GM18858 (cell line): ENCODE data around the gene CGB5.
"Not testable (repeated sequence)": the region's sequence is repeated elsewhere in the genome, so short reads cannot be mapped to it uniquely, and the experiment has no call there.

Experiments
- ATAC-seq: cut with Tn5 transposase; IDR thresholded peaks from one replicate; pipeline ENCODE4 v1.9.1; 2021; ENCODE audit not compliant: unreplicated experiment

CGB5 gene

DNA sequence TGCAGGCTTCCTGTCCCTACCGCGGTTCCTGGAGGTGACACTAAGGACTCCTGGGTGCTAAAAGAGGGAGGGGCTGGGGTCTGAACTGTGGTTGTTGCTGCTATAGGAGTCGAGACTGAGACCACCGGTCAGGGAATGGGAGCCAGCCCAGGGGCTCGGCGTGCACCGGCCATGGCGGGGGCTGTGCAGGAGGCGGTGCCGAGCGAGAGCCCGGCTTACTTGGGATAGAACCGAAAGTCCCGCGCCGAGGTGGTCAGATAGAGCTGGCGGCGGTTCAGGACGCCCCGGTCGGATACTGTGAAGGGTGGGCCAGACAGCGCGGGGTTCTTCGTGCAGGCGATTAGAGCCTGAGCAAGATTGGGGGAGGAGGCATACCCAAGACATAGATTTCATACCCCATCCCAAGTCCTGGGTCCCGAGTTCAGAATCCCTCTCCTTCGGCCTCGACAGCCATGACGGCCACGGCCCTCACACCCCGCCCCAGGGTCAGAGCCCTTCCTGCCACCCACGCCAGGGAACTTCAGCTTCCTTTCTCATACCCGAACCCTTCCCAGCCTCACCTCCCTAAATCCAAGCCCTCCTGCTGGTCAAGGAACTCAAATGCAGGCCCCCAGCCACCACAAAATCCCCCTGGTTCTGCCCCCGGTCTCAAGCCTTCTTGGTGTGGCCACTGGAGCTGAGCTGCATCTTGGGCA is 13.4 kb downstream of the CGB5 start:
- ATAC-seq = not testable (repeated sequence)

DNA sequence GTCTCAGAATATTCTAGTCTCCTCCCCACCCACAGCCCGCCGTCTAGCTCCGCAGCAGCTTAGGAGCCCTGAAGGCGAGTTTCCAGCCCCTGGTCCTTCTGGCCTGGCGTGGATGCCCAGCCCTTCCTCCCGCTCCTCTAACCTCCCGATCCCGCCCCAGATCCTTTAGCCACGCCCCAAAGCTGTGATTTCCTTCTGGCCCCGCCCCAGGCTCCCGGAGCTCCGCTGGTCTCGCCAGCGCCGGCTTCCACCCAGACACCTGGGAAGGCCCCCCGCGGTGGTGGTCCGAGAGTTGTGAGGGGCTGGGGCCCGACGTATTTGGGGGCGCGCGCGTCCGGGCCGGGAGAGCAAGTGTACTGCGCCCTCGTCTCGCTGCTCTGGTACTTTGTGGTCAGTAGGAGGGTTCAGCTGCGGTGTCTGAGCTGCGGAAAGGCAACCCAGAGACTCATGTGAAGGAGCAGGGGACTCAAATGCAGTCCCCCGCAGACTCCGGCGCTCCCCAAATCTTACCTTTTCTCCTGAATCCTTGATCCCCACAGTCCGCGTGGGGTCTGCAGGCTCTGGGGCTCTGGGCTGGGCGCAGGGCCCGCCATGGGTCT is 14.1 kb downstream of the CGB5 start, which contains the start of gene CGB7:
Gene CGB7, minus strand, starts transcription at position 114 of the 599 bp plus-strand sequence. CDS start 2,374 bp downstream, outside the sequence.
- ATAC-seq = no peak

DNA sequence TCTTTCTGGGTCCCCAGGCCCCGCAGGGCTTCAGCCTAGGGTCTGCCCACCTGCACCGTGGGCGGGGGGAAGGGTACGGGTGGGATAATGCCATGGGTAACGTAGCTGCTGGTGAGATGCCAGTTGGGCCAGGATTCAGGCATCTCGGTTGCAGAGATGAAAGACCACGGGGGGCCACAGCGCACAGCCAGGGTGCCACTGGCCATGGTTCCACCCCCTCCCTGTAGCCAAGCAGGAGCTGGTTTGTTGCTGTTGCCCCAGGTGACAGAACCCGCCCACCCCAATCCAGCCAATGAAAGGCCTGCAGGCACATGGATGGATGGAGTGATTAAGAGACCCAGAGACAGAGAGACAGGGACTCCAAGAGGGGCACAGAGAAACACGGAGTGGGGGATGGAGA is 14.9 kb downstream of the CGB5 start:
- ATAC-seq = no peak

DNA sequence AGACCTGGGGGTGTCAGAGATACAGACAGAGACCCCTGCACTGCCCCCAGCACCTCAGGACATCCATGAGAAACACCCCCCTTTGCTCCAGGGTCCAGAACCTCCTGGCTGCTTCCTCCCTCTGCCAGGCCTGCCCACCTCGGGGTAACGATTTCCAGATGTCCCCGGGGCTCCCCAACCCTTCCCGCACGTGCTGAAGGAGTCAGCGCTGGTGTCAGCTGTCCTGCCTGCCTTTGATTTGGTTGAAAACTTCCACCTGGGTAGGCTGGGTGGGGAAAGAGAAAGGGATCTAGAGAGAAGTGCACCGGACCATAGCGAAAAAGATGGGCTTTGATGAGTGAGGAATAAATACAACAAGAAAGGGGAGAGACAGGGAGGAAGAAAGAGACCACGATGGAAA is 15.4 kb downstream of the CGB5 start:
- no peak for ATAC-seq

DNA sequence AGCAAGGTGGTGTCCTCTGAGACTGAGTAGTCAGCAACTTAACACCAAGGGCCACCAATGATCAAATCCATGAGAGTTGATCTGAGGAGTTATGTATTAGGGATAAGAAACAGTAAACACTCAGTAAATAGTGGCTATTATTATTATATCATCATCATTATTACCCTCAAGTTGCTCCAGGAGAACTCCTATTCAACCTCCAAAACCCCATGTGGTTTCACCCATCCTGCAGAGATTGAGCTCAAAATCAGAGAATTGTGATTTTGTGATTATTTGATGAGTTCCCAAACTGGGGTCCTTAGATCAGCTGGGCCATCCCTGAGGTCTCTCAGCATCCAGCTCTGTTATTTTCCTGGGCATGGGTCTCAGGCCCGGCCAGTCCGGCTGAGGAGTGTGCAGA is 17.4 kb downstream of the CGB5 start:
- no peak for ATAC-seq

DNA sequence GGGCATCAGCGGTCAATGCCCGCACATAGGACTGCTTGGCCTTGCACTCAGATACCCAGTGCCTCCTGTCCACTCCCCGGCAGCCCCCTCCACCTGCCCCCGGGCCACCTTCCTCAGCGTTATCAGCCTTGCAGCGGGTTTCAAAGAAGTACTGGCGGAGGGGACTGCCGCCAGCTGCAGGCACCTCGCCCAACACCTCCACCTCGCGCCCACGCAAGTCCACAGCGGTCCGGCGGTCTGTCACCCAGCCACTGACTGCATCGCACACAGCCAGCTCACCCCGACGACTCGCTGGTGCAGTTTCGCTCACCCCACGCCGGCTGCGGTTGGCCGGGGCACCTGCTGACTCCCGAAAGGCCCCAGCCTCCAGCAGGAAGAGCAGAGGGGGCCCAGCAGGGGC is 17.8 kb downstream of the CGB5 start:
- no peak for ATAC-seq

DNA sequence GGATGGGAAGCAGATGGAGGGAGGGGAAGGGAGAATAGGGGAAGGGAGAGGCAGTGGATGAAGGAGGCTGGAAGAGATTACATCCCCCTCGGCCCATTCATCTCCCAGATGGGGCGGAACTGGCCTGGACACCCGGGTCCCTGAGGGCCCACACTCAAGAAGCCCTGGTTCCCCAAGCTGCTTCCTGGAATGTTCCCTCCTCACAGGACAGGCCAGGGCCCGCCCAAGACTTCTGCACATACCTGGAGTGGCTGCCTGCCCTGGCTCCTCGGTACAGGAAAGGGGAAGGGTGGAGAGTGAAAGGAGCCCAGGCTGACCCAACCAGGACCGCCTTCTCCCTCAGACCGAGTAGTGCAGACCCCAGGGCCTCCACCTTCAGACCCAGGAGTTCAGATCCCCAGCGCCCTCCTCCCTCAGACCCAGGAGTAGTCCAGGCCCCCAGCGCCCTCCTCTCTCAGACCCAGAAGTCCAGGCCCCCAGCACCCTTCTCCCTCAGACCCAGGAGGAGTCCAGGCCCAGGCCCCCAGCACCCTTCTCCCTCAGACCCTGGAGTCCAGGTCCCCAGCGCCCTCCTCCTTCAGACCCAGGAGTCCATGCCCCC is 20.5 kb downstream of the CGB5 start:
- no peak for ATAC-seq

DNA sequence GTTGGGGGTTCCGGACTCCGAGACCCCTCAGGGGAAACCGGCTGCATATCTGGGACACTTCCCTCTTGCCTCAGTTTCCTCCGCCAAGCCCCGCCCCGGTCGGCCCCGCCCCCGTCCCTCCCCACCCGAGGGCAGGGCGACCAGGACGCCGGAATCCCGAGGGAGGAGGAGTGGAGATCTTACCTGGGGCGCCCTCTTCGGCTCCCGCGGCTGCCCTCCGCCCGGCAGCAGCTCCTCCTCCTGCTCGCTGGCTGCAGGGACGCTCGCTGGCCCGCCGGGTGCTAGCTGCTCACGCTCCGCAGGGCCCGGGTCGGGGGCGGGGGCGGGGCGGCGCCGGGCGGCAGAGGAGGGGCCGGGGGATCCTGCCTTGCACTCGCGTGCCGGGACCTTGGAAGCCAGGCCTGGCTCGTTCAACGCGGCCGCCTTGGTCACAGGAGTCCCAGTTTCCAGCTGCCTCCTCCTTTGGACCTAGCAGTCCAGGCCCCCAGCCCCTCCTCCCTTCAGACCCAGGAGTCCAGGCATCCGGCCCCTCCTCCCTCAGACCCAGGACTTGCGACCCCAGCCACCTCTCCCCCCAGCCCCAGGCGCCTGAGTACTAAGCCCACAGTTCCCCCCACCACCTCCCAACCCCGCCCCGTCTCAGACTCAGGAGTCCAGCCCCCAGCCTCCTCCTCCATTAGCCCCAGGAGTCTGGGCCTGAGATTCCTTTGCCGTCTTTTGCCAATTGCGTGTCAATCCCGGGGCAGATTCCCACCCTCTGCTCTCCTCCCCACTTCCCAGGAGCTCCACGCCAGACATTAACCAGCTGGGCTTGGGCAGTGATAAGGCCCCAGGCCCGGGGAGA is 21.3 kb downstream of the CGB5 start, which contains the start of gene NTF4:
Gene NTF4, minus strand, starts transcription at position 51 of the 844 bp plus-strand sequence. CDS start 2,821 bp downstream, outside the sequence.
- no peak for ATAC-seq

DNA sequence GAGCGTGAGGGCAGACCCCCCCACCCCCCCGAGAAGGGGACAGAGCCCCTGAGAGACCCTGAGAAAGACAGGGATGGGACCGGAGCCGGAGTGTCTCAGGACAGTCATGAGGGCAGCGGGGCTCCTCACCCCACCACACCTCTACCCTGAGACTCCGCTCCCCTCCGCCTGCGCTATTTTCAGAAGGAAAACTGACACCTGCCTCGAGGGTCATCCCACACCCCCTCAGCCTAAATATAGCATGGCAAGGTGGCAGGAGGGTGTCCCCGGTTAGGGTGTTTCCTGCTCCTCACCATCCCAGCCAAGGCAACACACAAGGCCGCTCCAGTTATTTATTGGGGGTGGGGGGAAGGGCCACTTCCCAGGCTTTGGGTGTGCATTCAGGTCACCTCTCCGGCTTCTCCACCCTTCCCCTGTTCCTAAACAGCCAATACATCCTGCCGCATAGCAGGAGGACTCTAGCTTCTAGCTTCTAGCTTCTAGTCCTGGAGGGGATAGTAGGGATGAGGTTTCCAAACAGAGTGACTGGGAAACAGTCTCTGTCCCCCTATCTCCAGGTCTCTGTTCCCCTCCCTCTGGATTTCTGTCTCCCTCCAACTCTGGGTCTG is 22.4 kb downstream of the CGB5 start:
- no peak for ATAC-seq

DNA sequence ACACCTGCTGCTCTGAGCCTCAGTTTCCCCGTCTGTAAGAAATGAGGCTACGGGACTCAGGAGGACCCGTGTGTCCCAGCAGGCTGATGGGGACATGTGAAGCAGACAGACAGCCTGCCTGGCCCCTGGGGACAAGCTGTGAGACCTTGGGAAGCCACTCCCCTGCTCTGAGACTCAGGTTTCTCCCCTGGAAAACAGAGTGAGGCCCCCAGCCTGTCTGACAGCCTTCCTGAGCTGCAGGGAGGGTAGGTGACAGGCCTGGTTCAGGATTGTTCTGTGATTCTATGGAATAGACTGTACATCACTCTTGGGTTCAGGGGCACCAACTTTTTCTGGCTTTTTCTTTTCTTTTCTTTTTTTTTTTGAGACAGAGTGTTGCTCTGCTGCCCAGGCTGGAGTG is 23.9 kb downstream of the CGB5 start:
- no peak for ATAC-seq

DNA sequence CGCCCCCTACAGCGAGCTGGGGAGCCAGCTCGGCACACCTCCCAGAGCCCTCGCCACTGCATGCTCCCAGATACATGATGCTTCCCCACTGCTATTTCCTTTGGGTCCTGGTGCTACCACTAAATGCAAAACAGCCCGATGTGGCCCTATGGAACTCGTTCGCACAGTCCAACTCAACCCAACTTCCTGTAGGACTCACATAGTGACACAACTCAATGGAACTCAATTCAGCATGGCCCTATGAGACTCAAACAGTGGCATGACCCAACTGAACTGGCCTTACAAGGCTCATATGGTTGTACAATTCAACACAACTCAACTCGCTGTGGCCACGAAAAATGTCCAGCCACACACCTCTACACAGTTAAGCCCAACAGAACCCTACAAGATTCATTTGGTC is 25.4 kb downstream of the CGB5 start:
- no peak for ATAC-seq

DNA sequence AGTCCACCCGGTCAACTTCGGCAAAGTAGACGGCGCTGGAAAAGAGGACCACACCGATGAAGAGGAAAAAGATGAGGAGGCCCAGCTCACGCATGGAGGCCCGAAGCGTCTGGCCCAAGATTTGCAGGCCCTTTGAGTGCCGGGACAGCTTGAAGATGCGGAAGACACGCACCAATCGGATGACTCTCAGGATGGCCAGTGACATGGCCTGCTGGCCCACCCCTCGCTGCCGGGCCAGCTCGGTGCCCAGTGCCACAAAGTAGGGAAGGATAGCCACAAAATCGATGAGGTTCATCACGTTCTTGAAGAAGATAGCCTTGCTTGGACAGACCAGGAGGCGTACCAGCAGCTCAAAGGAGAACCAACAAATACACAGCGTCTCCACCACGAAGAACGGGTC is 26.8 kb downstream of the CGB5 start:
- ATAC-seq = no peak

DNA sequence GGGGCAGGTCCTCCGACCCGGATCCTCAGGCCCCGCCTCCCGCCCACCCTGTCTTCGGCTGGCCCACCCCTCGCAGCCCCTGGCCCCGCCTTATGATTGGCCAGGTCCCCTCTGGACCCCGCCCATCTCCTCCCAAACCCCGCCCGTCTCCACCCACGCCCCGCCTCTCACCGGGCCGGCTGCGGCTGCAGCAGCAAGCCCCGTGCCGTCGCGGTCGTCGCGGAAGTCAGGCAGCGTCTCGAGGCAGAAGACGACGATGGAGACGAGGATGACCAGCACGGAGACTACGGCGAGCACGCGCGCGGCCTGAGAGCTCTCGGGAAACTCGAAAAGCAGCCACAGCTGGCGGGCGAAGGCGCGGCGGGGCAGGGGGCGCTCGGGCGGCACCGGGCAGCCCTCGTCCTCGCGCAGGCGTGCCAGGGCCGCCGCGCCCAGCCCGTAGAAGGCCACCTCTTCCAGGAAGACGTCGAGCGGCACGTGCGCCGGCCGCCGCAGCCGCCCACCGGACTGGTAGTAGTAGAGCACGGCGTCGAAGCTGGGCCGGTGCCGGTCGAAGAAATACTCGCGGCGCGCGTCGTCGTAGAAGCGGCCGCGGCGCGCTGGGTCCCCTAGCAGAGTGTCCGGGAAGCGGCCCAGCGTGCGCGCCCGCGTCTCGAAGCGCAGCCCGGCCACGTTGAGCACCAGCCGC is 28.4 kb downstream of the CGB5 start:
- no peak for ATAC-seq

DNA sequence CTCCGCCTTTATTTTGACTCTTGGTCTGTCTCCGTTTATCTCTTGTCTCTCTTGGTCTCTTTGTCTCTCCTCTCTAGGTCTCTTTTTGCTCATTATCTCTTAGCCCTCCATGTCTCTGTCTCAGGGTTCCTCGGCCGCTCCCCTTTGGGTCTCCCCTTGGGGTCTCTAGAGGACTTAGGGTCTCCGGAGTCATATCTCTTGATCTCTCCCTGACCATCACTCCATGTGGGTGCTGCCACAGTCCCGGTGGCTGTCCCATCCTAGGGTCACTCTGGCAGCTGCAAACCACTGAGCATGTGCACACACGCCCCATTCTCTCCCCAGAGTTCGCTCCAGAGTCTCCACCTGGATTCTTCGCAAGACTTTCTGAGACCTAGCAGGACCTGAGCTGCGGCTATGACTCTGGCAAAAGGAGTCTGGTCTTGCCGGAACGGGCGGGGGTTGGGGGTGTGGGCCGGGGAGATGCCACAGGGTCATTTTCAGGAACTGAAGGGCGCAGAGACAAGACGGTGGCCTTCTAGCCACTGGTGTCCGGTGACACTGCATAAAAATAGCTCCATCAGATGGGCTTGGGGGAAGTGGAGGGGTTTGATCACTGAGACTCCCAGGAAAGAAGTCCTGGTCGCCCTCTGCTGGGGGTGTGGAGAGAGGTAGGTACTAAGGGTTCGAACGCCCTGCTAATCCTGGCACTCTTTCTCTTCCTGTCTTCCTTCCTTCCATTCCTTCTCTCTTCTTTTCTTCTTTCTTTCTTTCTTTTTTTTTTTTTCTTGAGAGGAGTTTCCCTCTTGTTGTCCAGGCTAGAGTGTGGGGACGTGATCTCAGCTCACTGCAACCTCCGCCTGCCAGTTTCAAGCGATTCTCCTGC is 30.1 kb downstream of the CGB5 start:
- no peak for ATAC-seq

DNA sequence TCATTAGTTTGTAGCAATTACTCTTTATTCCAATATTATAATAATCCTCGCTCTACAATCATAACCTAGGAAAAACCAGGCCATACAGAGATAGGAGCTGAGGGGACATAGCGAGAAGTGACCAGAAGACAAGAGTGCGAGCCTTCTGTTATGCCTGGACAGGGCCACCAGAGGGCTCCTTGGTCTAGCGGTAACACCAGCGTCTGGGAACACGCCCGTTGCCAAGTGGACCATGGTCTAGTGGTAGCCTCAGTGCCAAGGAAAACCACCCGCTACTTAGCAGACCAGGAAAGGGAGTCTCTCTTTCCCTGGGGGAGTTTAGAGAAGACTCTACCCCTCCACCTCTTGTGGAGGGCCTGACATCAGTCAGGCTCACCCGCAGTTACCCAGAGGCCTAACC is 31.2 kb downstream of the CGB5 start:
- not testable (repeated sequence) for ATAC-seq

DNA sequence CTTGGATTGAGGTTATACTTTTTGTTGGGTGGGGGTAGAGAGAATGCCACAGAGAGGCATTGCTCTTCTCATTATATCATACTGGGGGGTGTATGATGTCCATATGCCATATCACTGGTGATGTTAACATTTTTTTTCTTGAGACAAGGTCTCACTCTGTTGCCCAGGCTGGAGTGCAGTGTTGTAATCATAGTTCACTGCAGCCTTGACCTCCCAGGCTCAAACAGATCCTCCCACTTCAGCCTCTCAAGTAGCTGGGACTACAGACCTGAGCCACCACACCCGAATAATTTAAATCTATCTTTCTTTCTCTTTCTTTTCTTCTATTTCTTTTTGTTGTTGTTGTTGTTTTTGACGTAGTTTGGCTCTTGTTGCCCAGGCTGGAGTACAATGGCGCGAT is 36.7 kb downstream of the CGB5 start:
- no peak for ATAC-seq

DNA sequence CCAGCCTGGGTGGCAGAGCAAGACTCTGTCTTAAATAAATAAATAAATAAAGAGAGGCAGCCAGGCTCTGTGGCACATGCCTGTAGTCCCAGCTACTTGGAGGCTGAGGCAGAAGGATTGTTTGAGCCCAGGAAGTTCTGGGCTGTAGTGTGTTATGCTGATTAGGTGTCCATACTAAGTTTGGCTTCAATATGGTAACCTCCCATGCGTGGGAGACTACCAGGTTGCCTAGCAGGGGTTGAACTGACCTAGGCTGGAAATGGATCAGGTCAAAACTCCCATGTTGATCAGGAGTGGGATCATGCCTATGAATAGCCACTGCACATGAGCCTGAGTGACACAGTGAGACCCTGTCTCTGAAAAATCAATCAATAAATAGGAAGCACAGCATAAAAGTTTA is 37.6 kb downstream of the CGB5 start:
- ATAC-seq = no peak

DNA sequence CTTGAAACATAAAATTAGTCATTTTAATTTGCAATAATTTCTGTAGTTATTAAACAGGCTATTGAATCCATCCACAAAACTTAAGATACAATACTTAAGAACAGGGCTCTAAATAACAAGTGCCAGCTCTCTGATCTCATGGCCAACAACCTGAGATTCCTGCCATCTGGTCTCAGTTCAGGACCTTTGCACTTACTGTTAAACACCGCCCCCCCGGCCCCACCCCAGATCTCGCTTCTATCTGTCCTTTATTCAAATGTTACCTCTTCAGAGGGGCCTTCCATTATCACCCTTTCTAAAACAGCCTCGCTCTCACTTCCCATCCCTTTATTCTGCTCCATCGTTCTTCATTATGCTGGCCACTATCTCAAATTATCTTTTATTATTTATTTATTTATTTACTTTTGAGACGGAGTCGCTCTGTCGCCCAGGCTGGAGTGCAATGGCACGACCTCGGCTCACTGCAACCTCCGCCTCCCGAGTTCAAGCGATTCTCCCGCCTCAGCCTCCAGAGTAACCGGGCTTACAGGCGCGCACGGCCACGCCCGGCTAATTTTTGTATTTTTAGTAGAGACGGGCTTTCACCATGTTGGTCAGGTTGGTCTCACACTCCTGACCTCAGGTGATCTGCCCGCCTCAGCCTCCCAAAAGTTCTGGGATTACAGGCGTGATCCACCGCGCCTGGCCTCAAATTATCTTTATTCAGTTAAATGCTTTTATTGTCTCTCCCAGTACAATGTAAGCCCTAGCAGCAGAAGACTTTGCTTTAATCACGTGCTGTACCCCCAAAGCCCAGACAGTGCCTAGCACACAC is 40.8 kb downstream of the CGB5 start:
- ATAC-seq = no peak
